Activated CD8-positive, alpha-beta memory T cell treated with anti-CD3 and anti-CD28 coated beads, Interleukin-2, amount 50 U/mL, for 24 hours (primary cell): ENCODE data around the gene FOXB1.

Source experiments
- DNase-seq: peaks from one replicate; pipeline ENCODE4 v3.0.0-alpha.2; 2020; ENCODE audit errors: extremely low read depth

FOXB1 gene

GRCh38 chr15:60017538-60018520 is 13.7 kb downstream of the FOXB1 start:
- DNase-seq: no peak

GRCh38 chr15:60020736-60021135 is 16.6 kb downstream of the FOXB1 start:
- DNase-seq: no peak

DNA sequence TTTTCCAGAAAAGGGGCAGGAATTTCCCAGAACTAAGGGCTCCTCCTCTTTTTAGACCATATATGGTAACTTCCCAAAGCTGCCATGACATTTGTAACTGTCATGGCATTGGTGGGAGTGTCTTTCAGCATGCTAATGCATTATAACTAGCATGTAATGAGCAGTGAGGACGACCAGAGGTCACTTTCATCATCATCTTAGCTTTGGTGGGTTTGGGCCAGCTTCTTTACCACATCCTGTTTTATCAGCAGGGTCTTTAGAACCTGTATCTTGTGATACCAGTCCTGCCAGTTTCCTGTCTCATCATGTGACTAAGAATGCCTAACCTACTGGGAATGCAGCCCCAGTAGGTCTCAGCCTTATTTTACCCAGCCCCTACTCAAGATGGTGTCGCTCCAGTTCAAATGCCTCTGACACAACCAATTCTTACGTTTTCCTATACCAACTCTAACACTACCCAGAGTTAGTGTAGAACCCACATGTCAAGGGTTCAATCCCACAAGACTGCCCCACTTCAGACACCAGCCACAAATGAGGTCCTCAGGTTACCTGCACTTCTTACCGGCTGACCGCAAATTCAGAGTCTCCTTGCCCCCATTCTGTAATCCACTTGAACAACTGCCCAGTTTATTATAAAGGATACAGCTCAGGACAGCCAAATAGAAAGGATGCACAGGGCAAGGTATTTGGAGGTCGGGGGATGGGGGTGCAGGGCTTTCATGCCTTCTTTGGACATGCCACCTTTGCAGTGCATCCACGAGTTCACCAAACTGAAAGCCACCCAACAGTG is 17.7 kb downstream of the FOXB1 start:
- DNase-seq: no peak

DNA sequence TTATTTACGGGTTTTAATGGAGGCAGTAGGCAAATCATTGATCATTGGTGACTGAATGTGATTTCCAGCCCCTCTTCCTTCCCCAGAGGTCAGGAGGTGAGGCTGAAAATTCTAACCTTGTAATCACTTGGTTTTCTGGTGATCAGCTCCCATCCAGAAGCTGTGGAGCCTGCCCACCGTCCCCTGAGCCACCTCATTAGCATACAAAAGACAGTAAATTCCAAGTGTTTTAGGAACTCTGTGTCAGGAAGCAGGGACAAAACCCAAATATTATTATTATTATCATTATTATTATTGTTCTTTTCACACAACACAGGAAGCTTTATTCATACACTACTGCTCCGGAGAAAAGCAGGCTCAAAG is 18.2 kb downstream of the FOXB1 start:
- DNase-seq: no peak

DNA sequence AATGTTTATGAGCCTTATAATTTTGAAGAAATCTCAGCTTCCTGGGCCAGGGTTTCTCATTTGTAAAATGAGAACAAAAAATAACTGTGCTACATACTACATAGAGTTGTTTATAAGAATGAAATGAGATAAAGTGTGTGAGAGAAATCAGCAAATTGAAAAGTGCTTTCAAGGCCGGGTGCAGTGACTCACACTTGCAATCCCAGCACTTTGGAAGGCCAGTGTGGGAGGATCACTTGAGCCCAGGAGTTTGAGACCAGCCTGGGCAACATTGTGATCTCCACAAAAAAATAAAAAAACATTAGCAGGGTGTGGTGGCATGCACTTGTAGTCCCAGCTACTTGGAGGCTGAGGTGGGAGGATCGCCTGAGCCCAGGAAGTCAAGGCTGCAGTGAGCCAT is 22.4 kb downstream of the FOXB1 start:
- no peak for DNase-seq

DNA sequence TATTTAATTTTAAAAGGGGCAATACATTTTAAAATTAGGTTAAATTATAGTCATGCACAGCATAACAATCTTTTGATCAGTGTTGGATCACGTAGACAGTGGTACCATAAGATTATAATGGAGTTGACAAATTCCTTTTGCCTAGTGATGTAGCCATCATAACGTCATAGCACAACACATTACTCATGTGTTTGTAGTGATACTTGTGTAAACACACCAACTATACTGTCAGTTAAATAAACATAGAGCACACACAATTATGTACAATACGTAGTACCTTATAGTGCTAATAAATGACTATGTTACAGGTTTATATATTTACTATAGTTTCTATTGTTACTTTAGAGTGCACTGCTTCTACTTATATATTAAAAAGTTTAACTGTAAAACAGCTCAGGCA is 31.2 kb downstream of the FOXB1 start:
- no peak for DNase-seq

GRCh38 chr15:60039316-60039715 is 35.2 kb downstream of the FOXB1 start:
- no peak for DNase-seq

DNA sequence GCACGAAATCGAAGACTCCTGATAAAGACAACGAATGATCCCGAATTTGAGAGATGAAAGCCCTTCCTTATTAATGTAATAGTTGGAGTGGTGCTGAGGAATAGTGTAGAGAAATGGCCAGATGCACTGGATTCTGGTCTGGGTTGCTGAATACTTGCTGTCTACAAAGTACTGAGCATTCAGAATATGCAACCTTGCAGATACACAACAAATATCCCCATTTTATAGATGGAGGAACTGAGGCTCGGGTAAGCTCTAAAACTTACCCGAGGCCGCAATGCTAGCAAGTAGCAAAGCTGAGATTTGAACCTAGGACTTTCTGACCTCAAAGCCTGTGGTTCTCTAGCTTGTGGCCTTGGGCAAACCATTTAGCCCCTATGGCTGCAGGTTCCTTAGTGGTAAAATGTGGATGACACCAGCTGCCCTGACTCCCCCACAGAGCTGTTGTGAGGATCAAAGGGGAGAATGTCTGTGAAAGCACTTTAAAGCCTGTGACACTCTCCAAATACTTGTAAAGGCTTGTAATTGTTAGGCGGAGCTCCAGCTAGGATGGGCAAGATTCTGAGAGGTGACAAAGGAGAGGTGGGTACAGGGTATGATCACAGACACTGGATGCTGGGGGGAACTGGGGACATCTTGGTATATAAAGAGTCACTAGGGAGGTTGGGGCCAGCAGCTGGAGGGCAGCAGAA is 39.8 kb downstream of the FOXB1 start:
- no peak for DNase-seq

DNA sequence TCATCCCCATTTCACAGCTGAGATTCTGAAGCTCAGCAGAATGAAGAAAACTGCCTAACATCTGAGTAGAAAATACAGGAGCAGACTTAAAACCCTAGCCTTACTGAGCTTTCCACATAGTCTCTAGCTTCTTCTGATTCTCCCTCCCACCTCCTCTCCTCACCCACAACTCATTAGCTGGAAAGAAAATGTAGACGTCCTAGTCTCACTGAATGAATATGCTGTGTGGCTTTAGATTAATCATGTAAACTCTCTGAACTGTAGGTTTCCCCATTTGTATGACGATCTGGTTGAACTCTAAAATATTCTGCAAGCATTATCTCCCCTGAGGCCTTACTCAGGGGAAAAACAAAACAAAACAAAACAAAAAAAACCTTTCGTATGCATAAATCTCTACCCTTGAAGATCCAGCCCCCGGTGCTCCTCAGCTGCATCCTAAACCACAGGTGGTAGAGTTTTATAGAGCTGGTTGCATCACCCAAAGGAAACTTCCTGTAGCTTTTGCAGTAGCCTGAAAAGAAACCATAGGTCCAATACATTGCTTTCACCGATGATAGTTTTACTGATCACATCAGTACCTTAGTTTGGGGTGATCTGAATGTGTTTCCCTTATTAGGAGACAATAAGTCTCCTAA is 40.6 kb downstream of the FOXB1 start:
- no peak for DNase-seq

- DNase-seq: no peak
Observed at GRCh38 chr15:60047701-60048100, 43.6 kb downstream of the FOXB1 start.

DNA sequence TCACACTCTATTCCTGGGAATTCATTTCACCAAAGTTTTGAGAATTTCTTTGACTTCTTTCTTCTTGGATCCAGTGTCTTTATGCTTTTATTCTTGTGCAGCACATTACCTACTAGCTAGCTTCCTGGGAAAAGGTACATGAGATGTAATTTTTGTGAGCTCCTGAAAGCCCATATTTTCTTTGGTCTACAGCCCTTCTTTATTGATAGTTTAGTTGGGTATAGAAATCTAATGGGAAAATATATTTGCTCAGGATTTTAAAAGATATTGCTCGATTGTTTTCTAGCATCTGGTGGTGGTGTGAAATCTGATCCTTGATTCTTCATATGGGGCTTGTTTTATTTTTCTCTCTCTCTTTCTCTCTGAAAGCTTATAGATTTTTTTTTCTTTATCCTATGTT is 45.8 kb downstream of the FOXB1 start:
- no peak for DNase-seq

- DNase-seq: no peak
Observed at GRCh38 chr15:60052796-60053195, 48.7 kb downstream of the FOXB1 start.

- no peak for DNase-seq
Observed at GRCh38 chr15:60054472-60054871, 50.4 kb downstream of the FOXB1 start.
